ENCODE data around the gene NALCN.

Gene NALCN

DNA sequence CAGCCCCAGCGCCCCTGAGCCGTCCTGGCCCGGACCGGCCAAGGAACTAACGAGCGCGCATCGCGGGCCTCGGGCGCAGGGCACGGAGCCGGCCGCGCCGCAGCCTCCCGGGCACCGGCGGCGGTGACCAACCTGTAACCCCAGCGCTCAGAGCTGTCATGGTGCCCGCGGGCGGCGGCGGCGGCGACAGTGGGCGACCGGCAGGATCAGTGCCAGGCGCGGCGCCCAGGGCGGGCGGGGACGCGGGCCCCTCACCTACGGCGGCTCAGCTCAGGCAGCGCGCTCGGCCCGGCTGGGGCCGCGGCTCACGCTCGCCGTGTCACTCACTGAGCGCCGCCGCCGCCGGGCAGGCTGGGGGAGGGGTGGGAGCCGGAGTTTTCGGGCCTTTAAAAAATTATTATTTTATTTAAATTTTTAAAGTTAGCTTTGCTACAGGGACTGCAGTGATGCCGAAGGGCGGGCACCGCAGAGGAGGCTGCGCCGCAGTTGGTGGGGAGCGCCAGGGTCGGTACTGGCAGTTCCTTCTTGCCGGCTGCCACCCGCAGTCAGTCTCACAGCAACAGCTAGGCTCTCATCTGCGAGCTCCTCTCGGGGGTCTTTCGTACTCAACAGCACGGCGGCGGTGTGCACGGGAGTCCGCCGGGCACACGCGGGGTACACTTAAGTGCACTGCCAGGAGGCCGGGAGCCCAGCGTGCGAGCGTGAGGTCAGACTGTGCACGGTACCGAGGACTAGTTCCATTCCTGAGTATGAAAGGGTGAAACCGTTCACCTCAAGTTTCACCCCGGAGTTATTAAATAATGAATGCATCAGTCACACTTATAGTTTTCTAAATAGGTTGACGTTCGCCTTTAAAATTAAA lies at the start of gene NALCN:
NALCN (minus strand) TSS at position 328 of the 862 bp plus-strand sequence. CDS start 17,382 bp downstream, outside the sequence.
- peak; percentile 70 for DNase-seq (ENCODE audit: low spot score)

- DNase-seq (ENCODE audit: low spot score) = no peak
Observed at GRCh38 chr13:101465877-101466276, 49.6 kb upstream of the NALCN start.

DNA sequence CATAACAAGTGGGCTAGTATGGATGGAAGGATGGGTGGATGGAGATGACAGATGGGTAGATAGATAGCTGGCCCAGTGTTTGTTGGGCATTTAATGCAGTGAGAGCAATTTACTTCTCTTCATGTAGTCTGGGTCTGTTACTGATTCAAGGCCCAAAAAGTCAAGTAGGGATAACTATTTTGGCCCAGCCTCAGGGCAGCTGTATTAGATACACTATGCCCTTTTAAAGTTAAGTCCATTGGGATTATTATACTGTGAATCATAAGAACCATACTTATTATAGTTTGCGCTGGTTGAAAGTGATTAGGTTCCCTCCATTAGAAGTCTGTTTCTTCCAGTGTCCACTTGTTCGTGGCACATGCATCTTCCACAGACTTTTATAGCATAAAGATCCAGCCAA lies 40.9 kb upstream of the NALCN start:
- no peak for DNase-seq (ENCODE audit: low spot score)

DNA sequence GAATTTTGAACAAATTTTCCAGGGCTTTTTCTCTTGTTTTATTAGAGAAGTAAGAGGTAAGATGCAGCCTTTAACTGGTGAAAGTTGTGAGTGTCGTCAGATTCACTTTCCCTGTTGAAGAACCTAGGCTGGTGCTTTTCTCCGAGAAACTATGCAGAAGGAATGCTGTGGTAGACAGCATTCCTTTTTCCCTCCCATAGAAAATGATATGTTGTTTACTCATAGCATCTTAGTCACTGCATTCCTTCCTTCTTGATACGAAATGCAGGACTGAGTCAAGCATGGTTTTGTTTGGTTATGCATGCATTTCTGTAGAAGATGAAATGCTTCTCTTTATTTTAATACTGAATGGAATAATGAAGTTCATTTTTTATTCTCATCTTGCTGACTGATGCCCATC lies 39.6 kb upstream of the NALCN start:
- no peak for DNase-seq (ENCODE audit: low spot score)

- DNase-seq (ENCODE audit: low spot score) = no peak
Observed at GRCh38 chr13:101454767-101455166, 38.5 kb upstream of the NALCN start.

- no peak for DNase-seq (ENCODE audit: low spot score)
Observed at GRCh38 chr13:101453784-101454201, 37.5 kb upstream of the NALCN start.

DNA sequence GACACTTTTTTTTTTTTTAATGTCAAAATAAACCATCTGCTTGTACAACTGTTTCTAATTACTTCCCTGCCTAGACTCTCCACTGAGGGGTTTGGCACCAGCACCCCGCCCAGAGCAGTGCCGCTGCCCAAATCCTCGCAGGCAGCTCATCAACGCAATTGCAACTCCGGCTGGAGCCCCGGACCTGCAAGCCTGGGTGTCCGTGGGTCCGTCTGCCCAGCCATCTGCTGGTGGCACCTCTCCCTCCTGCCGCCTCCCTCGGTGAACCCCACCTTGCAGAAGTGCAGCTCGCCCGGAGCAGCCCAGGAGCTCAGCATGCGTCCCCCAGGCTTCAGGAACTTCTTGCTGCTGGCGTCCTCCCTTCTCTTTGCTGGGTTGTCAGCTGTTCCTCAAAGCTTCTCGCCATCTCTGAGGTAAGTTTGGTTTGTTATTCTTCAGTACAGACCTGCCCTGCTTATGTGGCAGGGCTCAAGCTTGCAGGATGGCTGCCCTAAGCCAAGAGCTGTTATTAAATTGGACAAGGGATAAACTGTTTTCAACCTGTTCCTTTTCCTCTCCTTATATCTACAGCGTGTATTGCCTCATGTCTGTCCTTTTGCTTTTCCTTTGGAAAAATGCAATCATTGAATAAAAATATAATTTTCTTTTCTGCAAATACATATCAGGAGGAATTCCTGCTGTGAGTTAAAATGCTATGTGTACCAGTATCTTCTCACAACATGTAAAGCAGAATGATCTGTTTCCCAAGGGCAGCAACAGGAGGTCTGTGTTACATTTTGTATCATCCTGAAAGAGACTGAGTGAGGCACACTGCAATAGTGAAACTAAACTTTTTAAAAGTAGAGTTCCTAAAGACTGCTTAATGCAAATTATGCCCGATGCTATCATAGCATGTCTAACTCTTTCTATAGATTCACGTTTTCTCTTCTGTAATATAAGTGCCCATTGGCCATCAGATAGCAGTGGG lies 36.5 kb upstream of the NALCN start, which contains the start of gene ITGBL1:
ITGBL1 (plus strand) TSS at position 157 of the 967 bp plus-strand sequence; CDS start at position 316, 159 bp downstream.
- no peak for DNase-seq (ENCODE audit: low spot score)

GRCh38 chr13:101451641-101452040 lies 35.3 kb upstream of the NALCN start:
- no peak for DNase-seq (ENCODE audit: low spot score)

- DNase-seq (ENCODE audit: low spot score) = no peak
Observed at GRCh38 chr13:101450749-101451130, 34.4 kb upstream of the NALCN start.

DNA sequence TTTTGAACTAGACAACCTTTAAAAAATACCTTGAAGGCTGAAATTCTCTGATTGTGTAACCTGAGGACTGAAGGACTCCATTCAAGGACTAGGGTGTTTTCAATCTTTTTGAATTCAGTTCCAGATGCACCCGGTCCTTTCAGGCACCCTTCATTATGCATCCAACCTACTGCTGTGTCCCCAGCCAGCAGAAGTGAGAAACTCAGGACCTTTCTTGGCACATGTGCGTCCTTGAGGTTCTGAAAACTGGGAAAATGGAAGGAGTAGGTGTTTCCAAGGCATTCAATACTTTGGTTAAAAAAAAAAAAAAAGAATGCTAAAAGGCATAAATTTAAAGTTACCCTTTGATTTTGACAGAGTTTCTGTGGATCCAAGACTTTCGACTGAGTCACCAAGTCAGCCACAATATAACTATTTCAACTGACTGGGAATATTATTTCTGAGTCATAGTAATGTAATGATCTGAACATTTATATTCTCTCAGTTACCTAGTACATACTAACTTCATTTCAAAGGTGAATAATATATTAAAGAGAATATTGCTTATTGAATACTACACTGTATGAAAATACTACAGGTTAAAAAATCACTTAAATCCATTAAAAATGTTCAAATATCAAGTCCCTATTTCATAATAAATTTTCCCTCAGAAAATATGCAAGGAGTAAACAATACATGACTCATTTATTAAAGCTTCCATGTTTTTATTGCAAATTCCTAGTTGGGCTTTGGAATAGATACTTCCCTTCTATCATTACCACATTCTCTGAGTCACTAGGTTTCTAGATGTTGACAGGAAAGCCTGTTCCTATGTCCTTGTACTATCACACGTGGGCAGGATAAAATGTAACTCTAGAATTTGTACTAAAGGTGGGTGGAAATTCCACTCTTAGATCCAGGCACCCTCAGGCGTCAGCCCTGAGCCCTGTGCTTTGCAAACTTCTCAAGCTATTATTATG lies 33.8 kb upstream of the NALCN start:
- DNase-seq (ENCODE audit: low spot score) = no peak

DNA sequence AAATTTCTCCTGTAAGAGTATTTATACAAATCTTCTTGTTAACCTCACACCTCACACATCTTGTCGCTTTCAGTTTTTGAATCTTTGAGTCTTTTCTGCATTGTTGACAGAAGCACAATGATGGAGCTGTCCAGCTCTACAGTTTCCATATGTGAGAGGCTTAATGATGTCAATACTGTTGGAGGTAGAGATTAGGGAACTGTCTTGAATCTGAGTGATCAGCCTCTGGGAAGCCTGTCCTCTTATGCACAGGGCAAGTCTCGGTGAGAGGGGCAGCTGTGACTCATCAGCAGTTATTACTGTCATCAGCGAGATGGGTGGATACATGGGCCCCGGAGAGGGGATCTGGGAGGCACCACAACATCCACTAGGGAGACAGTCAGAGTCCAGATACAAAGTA lies 31.5 kb upstream of the NALCN start:
- no peak for DNase-seq (ENCODE audit: low spot score)

- DNase-seq (ENCODE audit: low spot score) = no peak
Observed at GRCh38 chr13:101434486-101434885, 18.2 kb upstream of the NALCN start.

DNA sequence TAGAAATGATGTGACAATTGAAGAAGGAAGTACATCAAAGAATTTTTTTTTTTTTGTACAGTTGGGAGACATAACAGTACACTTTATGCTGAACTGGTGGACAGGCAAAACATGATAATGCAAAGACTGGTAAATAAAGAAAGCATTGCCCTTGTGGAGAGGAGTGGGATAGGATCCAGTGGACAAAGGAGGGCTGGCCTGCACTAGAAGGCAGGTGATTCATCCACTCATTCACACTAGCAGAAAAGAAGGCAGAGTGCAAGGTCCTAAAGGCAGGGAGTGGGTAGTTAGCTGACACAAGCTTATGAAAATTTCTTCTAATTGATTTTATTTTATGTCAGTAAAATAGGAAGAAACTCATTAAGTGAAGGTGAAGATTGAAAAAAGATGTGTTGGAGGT lies 17.6 kb upstream of the NALCN start:
- no peak for DNase-seq (ENCODE audit: low spot score)

- no peak for DNase-seq (ENCODE audit: low spot score)
Observed at GRCh38 chr13:101429733-101430132, 13.4 kb upstream of the NALCN start.

DNA sequence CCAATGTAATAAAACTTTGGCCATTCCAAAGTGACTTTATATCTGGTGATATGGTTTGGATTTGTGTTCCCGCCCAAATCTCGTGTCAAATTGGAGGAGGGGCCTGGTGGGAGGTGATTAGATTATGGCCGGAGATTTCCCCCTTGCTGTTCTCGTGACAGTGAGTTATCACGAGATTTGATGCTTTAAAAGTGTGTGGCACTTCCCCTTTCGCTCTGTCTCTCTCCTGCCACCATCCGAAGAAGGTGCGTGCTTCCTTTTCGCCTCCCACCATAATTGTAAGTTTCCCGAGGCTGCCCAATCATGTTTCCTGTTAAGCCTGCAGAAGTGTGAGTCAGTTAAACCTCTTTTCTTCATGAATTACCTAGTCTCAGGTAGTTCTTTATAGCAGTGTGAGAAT lies 9.3 kb upstream of the NALCN start:
- no peak for DNase-seq (ENCODE audit: low spot score)

- no peak for DNase-seq (ENCODE audit: low spot score)
Observed at GRCh38 chr13:101425156-101425471, 8.8 kb upstream of the NALCN start.

DNA sequence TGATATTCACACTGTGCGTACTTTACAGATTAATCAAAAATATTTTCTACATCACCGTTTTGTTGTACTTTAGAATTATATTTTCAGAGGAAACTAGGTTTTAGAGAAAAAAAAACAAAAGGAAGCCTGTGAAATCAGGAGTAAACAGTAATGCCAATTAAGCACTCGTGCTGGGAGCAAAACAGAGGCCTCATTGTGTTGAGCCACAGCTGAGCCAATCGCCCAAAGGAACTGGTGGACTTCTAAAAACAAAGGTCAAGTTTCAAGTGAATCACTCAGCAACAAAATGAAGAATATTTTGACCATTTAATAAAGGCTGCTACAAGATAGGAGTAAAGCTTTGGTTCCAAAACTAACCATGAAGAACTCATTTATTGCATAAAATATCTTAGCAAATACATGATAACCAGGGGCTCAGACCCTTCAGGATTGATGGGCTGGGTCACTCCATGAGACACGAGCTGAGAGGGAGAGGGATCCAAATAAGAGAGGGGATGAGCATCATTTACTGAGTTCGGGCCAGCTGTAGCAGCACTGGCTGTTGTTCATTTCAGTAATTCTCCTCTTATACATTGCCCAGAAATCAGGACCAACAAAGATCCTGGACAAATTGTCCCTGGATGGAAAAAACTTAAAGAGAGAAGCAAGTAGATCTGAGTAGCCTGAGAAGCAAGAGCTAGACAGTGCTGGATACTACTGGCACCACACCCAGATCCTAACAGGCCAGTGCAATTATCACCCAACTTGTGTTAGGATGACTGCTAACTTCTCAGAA lies 8.3 kb upstream of the NALCN start:
- DNase-seq (ENCODE audit: low spot score) = no peak

DNA sequence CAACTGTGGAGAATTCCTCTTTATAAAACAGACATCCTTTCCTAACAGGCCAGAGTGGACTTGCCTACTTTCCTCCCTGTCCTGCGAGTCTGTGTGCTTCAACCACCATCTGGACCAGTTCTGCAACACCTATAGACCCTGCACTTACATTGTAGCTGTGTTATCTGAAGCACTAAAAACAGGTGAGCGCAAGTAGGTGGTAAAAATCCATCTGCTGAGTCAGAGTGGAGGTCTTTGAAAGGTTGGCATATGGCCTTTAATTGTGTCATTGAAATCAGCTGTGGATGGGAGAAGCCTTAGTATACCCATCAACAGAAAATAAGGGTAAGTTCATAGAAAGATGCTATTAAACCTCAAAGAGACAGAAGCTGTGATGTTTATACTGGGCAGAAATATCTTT lies 7.6 kb upstream of the NALCN start:
- no peak for DNase-seq (ENCODE audit: low spot score)

GRCh38 chr13:101417501-101417900 lies 1.2 kb upstream of the NALCN start:
- no peak for DNase-seq (ENCODE audit: low spot score)

GRCh38 chr13:101417043-101417406 lies 717 bp upstream of the NALCN start:
- DNase-seq (ENCODE audit: low spot score) = no peak
